ENCODE measurements around the gene CDK10.

GRCh38 chr16:89717688-89718505, 31.4 kb downstream of the CDK10 start:
- no peak for TF ChIP-seq POLR2A (IDR thresholded peaks at IDR 0.05)
- TF ChIP-seq, protein P1, sequence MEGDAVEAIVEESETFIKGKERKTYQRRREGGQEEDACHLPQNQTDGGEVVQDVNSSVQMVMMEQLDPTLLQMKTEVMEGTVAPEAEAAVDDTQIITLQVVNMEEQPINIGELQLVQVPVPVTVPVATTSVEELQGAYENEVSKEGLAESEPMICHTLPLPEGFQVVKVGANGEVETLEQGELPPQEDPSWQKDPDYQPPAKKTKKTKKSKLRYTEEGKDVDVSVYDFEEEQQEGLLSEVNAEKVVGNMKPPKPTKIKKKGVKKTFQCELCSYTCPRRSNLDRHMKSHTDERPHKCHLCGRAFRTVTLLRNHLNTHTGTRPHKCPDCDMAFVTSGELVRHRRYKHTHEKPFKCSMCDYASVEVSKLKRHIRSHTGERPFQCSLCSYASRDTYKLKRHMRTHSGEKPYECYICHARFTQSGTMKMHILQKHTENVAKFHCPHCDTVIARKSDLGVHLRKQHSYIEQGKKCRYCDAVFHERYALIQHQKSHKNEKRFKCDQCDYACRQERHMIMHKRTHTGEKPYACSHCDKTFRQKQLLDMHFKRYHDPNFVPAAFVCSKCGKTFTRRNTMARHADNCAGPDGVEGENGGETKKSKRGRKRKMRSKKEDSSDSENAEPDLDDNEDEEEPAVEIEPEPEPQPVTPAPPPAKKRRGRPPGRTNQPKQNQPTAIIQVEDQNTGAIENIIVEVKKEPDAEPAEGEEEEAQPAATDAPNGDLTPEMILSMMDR (IDR thresholded peaks at IDR 0.05), result no peak
